HepG2 (cell line): ENCODE measurements around the gene THBD.

Experiments used
- MBNL3 ChIP-seq: fragments of 250-450 bp; sonication (Bioruptor Pico); conservative IDR thresholded peaks from 2 replicates; pipeline ENCODE4 v1.8.0; 2022; ENCODE audit warnings: mild to moderate bottlenecking, inconsistent platforms
- REST ChIP-seq, 2 experiments: IDR thresholded peaks; 2 replicates each; pipeline ENCODE4 v1.6.1; 2011 to 2012; ENCODE audit warnings: low read length in 2 of 2, borderline replicate concordance in 1 of 2, low read depth in 1 of 2, mild to moderate bottlenecking in 1 of 2, moderate library complexity in 1 of 2
- TF ChIP-seq, protein P1 (sequence below): sonication (generic); formaldehyde crosslinking; IDR thresholded peaks from 2 replicates; pipeline ENCODE4 v1.5.0; 2020; ENCODE audit warnings: mild to moderate bottlenecking, missing genetic modification reagents, moderate library complexity

DNA sequence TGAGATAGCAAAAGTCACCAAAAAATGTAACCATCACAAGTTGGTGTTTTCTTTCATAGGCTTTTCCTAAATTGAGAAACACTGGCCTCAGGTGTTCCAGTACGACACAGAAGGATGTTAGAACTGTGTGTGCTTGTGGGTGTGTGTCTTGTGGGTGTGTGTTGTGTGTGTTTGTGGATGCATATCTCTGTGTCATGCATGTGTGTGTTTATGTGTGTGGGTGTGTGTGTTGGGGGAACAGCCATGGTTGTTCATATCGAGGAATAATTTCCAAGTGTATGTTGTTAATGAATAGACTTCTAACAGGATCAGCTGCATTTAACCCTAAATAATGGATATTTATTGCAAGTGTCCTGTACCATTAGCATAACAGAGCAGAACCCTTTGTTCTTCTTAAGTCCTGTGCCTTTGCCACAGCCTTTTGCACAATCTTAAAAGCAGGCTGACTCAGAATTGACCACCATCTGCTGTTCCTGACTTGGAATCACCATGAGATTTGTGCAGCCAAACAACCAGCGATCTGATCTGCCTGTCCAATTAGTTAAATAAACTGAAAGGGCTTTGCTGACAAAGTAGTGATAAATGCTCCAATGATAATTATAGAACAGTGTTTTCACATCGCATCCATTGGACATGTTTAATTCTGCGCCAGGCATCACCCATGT, 29.0 kb upstream of the THBD start:
- TF ChIP-seq REST (IDR thresholded peaks at IDR 0.05; ENCODE audit: borderline replicate concordance in 1 of 2, low read depth in 1 of 2, low read length in 2 of 2) (no peak), MBNL3 (no peak)
- TF ChIP-seq, protein P1, sequence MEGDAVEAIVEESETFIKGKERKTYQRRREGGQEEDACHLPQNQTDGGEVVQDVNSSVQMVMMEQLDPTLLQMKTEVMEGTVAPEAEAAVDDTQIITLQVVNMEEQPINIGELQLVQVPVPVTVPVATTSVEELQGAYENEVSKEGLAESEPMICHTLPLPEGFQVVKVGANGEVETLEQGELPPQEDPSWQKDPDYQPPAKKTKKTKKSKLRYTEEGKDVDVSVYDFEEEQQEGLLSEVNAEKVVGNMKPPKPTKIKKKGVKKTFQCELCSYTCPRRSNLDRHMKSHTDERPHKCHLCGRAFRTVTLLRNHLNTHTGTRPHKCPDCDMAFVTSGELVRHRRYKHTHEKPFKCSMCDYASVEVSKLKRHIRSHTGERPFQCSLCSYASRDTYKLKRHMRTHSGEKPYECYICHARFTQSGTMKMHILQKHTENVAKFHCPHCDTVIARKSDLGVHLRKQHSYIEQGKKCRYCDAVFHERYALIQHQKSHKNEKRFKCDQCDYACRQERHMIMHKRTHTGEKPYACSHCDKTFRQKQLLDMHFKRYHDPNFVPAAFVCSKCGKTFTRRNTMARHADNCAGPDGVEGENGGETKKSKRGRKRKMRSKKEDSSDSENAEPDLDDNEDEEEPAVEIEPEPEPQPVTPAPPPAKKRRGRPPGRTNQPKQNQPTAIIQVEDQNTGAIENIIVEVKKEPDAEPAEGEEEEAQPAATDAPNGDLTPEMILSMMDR (CRISPR knock-in tag): no peak
